GM18909 (cell line): ENCODE measurements around the gene PRKD2.

Experiments used
- ATAC-seq: cut with Tn5 transposase; IDR thresholded peaks from one replicate; pipeline ENCODE4 v1.9.1; 2021; ENCODE audit warnings: mild to moderate bottlenecking; ENCODE audit not compliant: unreplicated experiment, poor library complexity

PRKD2 gene

DNA sequence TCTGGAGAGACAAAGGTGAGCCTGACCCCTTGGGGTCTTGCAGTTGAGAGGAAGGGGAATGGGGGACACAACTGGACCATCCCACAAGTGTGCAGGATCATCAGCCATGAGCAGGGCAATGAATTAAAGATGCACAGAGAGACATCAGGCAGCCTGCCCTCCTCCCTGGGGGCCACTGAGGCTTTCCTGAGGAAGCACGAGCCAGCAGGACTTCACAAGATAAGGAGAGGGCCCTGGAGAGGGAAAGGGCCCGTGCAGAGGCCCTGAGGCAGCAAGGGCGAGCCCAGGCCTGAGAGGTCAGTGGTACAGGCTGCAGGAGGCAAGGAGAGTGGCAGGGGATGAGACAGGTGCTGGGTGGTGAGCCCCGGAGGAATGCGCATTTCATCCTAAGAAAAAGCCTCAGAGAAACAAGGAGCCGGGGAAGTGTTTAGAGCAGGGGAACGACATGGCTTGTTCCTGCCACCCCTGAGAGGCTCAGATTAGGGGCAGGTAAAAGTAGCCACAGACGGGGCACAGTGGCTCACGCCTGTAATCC lies 9.0 kb upstream of the PRKD2 start:
- ATAC-seq: no peak

- no peak for ATAC-seq
Observed at GRCh38 chr19:46725036-46725820, 8.3 kb upstream of the PRKD2 start.

GRCh38 chr19:46724468-46724867 lies 7.6 kb upstream of the PRKD2 start:
- ATAC-seq: no peak

- ATAC-seq: no peak
Observed at GRCh38 chr19:46723471-46723870, 6.6 kb upstream of the PRKD2 start.

GRCh38 chr19:46723023-46723461 lies 6.1 kb upstream of the PRKD2 start:
- no peak for ATAC-seq

DNA sequence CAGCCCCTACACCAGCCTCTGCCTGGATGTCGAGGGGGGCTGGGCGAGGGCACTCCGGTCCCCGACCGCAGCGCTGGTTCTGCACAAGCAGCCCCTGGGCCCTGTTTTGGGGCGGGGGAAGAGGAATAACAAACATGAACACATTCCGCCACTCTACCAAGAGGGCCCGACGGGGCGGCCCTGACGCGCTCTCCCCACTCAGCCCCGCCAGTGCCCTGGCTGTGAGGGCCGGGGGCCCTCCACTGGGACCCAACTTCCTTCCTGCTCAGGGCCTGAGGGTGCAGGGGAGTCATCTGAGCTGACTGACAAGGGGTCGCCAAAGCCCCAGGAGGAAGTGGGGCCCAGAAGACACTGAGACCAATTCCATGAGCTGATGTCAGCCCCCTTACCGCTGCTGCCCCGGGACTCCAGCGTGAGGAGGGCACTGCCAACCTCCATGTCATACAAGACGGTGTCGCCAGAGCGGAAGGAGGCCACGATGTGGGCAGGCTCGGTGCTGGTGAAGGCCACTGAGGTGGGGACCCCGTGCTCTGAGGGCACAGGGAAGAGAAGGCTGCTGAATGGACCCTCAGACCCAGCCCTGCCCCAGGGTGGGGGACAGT lies 5.6 kb upstream of the PRKD2 start:
- no peak for ATAC-seq

- ATAC-seq: no peak
Observed at GRCh38 chr19:46722004-46722380, 5.1 kb upstream of the PRKD2 start.

GRCh38 chr19:46721269-46722003 lies 4.5 kb upstream of the PRKD2 start:
- ATAC-seq: no peak

GRCh38 chr19:46720503-46721239 lies 3.8 kb upstream of the PRKD2 start:
- ATAC-seq: no peak

- ATAC-seq: no peak
Observed at GRCh38 chr19:46719629-46720502, 3.0 kb upstream of the PRKD2 start.

- no peak for ATAC-seq
Observed at GRCh38 chr19:46718934-46719622, 2.2 kb upstream of the PRKD2 start.

DNA sequence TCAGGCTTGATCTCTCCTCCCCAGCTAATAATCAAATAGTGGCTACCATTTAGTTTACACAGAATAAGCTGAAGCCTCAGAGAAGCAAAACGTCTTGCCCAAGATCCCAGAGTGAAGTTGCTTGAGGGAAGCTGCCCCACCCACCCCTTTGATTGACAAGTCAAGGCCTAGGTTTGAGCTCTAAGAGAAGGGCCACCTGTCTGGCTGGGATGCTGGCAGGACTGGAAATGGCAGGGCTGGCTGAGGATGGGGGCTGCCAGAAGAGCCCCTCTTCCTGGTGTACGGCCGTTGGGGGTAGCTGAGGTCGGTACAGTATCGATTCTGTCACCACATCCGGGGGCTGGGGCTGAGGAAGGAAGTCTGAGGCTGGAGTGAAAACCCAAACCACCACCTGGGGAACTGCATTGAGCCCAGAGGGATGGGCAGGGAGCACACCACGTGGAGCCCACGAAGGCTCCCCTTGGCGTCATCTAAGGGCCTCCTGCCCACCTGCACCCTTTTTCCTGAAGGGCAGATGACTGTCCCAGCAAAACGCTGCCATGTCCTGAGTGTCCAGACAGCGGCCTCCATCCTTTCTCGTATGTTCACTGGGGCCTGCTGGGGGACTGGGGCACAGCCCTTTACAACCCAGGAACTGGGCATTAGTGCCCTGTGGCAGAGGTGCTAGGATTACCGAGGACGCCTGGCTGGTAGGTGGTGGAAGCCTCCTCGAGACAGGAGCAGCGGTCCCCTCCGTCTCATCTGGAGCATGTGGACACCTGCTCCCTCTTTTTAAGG lies 1.4 kb upstream of the PRKD2 start:
- ATAC-seq: no peak

- ATAC-seq: no peak
Observed at GRCh38 chr19:46717716-46718143, 816 bp upstream of the PRKD2 start.

GRCh38 chr19:46716672-46717033 lies 261 bp downstream of the PRKD2 start:
- ATAC-seq: no peak

- no peak for ATAC-seq
Observed at GRCh38 chr19:46715975-46716671, 791 bp downstream of the PRKD2 start.

DNA sequence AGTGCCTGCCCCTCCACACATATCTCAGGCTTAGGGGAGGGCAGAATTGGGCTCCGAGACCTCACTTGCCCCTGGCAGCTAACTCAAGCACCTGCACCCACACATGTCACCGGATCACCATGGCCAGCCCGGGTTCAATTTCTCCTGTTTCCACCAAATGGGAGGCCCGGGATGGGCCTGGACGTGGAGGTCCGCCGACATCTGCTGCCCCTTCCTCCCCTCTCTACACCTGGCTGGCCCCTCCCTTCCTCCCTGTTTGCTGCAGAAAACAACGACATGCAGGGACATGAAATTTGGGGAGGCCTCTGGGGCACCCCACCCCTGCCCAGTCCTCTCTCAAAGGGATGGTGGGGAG lies 1.3 kb downstream of the PRKD2 start:
- no peak for ATAC-seq

DNA sequence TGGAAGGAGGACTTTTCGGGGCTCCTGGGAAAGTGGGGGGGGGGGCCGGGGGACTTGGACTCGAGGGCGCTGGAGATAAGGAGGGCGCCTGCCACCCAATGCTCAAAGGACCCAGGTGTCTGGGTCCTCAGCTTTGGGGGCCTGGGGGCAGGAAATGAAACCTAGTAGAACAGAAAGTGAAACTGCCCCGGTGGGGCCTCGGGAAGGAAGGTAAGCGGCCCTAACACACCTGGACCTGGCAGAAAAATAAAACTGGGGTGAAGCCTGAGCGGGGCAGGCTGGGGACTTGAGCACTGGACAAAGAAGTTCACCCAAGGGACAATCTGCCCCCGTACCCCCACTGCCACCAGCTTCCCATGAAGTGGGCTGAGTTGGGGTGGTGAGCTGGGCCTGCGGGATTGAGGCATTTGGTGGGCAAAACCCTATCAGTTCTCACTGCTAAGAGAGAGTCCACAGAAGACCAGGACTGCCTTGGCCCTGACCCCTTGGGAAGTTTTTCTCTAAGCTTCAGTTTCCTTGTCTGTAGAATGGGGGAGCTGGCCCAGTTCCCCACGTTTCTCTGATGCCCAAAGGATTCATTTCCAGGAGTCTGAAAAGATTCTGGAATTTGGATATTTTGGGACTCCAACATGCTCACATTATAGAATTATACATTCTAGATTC lies 2.3 kb downstream of the PRKD2 start:
- ATAC-seq: no peak
